Stimulated activated CD8-positive, alpha-beta memory T cell treated with anti-CD3 and anti-CD28 coated beads, Interleukin-15, amount 100 ng/mL, for 4 hours (primary cell): ENCODE results near the gene TARDBP.
"Not testable (repeated sequence)": the region's sequence is repeated elsewhere in the genome, so short reads cannot be mapped to it uniquely, and the experiment has no call there.

Experiments used
- DNase-seq, 2 donors: peaks; one replicate each; pipeline ENCODE4 v3.0.0-alpha.2; 2020; ENCODE audit warnings: low read depth in 2 of 2

Gene TARDBP

GRCh38 chr1:11012260-11013159 is at the start of gene TARDBP:
TARDBP (plus strand) TSS chr1:11012654; CDS start chr1:11013728, 1,074 bp downstream.
- peak; percentile 78 for DNase-seq

DNA sequence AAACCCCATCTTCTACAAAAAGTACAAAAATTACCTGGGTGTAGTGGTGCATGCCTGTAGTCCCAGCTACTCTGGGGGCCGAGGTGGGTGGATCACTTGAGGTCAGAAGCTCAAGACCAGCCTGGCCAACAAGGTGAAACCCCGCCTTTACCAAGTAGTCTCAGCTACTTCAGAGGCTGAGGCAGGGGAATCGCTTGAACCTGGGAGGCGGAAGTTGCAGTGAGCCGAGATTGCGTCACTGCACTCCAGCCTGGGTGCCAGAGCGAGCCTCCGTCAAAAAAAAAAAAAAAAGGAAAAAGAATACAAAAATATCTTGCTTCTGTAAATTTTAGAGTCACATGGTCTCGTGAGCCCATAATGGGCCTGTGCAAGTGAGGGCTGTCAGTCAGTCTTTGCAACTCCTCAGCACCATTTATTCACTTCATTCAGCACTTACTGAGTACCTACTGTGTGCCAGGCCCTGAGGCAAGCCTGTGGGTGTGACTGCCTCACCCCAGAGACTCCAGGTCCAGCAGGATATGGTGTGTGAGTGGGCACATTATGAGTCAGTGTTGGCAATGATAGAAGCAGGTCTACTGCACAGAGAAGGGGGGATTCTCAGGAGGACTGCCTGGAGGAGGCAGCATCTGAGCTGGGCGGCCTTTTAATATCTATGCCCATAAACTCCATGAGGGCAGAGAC is 46.8 kb upstream of the TARDBP start:
- DNase-seq, result peak; percentile 3 to 15

DNA sequence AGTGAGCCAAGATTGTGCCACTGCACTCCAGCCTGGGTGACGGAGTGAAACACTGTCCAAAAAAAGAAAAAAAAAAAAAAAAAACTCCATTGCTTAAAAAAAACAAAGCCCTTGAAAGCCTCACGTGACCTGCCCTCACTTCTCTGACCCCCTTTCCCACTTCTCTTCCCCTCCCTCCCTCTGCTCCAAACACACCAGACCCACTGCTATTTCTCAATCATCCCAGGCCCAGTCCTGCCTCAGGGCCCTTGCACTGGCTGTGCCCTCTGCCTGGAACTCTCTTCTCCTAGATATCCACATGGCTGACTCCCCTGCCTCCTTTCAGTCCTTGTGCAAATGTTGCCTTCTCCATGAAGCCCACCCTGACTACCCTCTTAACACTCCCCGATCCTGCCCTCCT is 45.4 kb upstream of the TARDBP start:
- DNase-seq, result no peak

DNA sequence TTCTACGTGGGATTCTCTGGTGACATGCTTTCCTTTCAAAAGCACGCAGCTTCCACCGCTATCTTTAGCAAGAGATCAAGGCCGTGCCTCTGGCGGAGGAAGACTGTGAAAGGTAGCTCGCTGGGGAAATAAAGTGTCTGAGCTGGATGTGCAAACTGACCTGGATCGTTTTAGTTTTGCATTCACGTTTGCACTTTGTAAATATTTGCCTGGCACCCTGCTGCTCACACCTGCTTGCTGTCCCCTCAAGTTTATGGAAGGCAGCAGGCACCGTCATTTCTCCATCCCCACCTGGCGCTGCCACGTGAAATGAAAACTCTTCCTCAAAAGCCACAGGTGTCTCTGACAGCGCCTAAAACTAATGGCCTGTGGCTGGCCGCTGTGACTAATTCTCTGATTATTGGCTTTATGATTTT is 44.0 kb upstream of the TARDBP start:
- no peak for DNase-seq

GRCh38 chr1:10969267-10969970 is 43.0 kb upstream of the TARDBP start:
- DNase-seq, result no peak

DNA sequence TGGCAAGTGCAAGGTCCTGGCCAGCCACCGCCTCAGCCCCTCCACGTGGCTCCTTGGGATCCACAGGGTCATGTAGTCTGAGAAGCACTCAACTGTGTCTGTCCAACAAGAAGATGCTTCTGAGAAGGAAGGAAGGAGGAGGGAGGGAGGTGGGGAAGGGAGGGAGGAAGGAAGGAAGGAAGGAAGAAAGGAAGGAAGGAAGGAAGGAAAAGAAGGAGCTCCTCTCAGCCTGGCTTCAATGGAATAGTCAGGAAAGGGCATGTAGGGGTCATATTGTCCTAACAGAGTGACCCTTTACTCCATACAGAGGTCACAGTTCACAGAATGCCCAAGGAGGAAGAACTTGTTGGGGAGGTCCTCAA is 42.5 kb upstream of the TARDBP start:
- no peak for DNase-seq

DNA sequence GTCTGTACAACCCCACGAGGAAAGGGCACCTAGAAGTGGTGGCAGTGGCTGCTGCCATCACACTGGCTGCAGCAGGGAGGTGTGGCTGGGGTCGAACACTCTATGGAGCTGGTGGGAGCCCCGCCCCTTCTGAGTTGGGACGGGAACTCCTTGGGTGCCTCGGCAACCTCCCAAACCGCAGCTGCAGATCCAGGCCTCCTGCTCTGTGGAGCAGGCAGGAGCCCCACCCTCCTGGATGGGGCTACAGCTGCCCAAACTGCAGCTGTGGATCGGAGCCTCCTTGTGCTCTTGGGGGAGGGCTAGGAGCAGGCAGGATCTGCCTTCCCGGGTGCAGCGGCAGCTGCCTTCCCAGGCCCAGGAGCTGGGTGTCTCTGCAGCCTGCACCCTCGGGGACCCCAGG is 38.9 kb upstream of the TARDBP start:
- DNase-seq, result no peak

DNA sequence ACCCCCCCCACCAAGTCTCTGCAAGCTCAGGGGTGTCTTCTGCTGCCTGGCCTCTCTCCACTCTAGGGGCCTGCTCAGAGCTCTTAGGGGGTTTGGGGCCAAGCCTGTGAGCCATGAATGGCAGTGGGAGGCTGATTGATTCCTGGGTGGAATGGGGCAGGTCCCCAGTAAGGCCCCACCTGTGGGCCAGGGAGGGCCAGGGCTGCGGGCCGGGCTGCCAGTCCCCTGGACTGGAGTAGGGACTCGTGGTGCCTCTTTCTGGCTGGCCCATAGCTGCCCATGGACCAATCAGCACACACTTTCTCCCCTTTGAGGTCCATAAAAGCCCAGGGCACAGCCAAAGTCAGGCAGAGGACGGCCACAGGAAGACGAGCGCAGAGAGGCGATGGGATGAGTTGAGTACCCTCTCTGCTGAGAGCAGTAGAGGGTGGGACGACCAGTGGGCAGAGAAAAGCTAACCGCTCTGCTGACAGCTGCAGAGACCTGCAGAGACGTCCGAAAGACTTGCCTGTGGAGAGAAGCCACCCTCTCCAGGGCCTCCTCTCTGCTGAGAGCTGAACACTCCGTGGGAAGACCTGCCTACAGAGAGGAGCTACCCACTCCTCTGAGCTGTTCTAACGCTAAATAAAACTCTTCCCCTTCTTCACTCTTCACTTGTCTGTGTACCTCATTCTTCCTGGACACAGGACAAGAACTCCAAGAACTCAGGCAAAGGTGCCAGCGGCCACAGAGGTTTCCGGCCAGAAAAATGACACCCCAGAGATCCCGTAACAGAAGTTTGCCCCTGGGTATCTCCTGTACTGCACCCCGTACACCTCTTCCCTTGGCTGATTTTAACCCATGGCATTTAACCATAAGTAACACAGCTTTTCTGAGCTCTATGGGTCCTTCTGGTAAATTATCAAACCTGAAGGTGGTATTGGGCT is 38.2 kb upstream of the TARDBP start:
- no peak for DNase-seq

DNA sequence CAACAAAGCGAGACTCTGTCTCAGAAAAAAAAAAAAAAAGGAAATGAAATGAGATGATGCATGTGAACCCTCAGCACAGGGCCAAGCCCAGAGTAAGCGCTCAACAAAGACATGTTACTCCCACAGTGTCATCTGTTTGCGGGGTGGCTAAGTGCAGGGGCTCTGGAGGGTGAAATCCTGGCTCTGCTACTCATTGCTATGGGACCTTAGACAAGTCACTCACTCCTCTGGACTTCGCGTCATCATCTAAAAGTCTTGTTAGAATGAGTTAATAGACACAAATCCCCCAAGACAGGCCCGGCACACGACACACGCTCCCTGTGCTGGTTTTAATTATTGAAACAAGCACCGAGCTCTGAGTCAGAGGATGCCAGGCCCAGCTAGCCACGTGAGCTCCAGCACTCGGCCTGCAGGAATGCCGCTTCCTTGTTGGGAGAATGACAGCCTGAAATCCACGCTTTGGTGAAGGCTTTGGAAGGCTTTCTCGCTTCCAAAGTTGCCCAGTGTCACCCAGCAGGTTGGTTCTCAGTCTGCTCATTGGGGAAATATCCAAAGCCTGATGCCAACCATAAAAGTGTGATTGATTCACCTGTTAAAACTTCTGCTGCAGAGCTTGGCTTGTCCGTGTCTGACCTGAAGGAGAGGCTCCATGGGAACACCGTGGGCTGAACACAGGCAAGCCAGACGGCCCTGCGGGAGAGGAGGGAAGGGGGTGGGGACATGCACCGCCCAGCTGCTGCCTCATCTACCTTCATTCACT is 36.7 kb upstream of the TARDBP start:
- no peak for DNase-seq

GRCh38 chr1:10978719-10979118 is 33.7 kb upstream of the TARDBP start:
- no peak for DNase-seq

GRCh38 chr1:10979483-10979920 is 33.0 kb upstream of the TARDBP start:
- DNase-seq, result no peak

DNA sequence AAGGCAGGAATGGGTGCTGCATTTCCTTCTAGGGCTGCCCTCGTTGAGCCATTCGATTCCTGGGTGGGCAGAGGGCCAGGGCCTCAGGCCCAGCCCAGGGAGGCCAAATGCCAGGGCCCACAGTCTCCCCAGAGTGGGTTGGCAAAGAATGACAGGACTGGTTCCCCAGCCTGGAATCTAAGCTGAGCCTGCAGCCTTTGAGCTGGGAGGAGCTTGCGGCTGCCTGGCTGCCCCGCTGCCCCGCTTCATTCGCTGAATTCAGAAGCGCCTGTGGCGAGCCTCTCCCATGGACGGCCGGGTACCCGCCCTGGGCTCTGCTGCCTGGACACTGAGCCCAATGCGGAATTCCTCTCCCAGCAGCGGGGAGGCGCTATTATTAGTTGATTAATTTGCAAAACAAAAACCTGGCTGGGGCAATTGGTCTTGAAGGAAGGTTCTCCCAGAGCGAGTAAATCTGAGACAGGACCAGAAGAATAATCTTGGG is 32.3 kb upstream of the TARDBP start:
- no peak for DNase-seq

DNA sequence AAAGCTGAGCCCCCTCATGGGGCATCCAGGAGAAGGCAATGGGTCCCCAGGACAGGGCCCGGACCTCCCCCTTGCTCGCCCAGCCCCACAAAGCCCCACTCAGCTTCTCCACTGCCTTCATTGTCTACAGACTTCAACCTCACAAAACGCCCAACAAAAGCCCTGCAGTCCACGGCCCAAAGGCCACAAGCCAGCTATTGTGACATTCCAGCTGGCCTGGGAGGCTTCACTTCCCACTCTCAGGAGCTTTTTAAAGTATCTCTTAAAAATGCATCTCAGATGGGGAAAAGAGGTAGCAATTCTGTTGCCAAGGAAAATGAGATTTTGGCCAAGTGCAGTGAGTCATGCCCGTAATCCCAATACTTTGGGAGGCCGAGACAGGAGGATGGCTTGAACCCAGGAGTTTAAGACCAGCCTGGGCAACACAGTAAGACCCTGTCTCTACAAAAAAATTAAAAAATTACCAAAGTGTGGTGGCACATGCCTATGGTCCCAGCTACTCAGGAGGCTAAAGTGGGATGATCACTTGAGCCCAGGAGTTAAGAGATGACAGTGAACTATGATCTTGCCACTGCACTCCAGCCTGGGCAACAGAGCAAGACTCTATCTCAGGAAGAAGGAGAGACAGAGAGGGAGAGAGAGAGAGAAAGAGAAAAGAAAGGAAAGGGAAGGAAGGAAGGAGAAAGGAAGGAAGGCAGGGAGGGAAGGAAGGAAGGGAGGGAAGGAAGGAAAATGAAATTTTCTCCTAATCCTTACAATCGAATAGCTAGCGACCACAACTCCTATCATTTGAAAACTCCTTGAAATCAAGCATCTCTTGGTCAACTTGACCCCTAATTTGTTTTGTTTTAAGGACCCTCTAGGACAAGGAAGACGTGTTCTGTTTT is 31.4 kb upstream of the TARDBP start:
- DNase-seq, result no peak

GRCh38 chr1:10986525-10986890 is 25.9 kb upstream of the TARDBP start:
- no peak for DNase-seq

DNA sequence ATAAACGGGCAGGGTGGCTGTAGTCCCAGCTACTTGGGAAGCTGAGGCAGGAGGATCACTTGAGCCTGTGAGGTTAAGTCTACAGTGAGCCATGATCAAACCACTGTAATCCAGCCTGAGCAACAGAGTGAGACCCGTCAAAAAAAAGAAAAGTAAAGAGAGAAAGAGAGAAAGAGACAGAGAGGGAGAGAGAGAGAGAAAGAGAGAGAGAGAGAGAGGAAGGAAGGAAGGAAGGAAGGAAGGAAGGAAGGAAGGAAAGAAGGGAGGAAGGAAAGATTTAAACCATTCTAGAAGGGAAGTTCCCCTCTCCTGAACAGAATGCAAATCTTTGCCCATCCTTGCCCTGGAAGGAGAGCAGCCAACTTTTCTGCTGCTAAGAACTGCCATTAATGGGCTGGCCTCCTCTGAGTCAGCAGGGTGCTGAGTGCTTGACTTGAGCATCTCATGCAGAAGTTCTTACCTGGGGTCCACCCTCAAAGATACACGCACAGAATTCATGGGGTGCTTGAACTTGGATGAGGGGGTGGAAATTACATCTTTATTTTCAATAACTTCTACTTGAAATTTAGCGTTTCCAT is 24.5 kb upstream of the TARDBP start:
- no peak for DNase-seq

GRCh38 chr1:10989095-10989494 is 23.4 kb upstream of the TARDBP start:
- DNase-seq, result no peak

DNA sequence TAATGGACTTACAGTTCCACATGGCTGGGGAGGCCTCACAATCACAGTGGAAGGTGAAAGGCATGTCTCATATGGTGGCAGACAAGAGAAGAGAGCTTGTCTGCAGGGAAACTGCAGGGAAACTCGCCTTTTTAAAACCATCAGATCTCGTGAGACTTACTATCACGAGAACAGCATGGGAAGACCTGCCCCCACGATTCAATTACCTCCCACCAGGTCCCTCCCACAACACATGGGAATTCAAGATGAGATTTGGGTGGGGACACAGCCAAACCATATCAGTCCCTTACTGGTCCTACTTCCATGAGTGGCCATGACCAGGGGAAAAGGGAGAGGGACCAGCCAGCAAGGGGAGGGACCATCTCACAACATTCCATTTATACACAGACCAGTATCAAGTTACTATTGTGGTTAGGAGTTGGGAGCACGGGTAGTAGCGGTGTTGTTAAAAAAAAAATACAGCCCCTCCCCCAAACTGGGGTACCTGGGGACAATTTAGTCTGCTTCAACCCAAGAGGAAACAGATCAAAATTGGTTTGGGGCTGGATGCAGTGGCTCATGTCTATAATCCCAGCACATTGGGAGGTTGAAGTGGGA is 22.4 kb upstream of the TARDBP start:
- DNase-seq, result not testable (repeated sequence)

- DNase-seq, result no peak
Measured at GRCh38 chr1:10990828-10991227, 21.6 kb upstream of the TARDBP start.

DNA sequence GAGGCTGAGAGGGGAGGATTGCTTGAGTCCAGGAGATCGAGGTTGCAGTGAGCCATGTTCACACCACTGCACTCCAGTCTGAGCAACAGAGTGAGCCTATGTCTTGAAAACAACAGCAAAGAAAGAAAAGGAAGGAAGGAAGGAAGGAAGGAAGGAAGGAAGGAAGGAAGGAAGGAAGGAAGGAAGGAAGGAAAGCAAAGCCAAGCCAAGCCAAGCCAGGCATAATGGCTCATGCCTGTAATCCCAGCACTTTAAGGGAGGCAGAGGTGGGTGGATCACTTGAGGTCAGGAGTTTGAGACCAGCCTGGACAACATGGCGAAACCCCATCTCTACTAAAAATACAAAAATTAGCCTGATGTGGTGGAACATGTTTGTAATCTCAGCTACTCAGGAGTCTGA is 20.4 kb upstream of the TARDBP start:
- not testable (repeated sequence) for DNase-seq
